GM19397 (cell line): ENCODE measurements around the gene ERGIC2.
"Not testable (repeated sequence)": the region's sequence is repeated elsewhere in the genome, so short reads cannot be mapped to it uniquely, and the experiment has no call there.

Experiments used
- ATAC-seq: cut with Tn5 transposase; IDR thresholded peaks from one replicate; pipeline ENCODE4 v1.9.1; 2021; ENCODE audit warnings: mild to moderate bottlenecking, moderate library complexity; ENCODE audit not compliant: unreplicated experiment

The ERGIC2 gene

GRCh38 chr12:29380536-29381523, at the start of gene ERGIC2:
Gene ERGIC2 (minus strand): TSS chr12:29381172. CDS start chr12:29371633, 9,539 bp downstream.
- ATAC-seq: peak; percentile 95

- ATAC-seq: no peak
These were observed 49.7 kb upstream of the ERGIC2 start for GRCh38 chr12:29430716-29431044.

- ATAC-seq: no peak
These were observed 49.2 kb upstream of the ERGIC2 start for GRCh38 chr12:29429999-29430715.

GRCh38 chr12:29428633-29429032, 47.7 kb upstream of the ERGIC2 start:
- ATAC-seq: peak; percentile 36

- peak; percentile 97 for ATAC-seq
These were observed 47.0 kb upstream of the ERGIC2 start for GRCh38 chr12:29427964-29428363.

GRCh38 chr12:29426498-29426897, 45.5 kb upstream of the ERGIC2 start:
- no peak for ATAC-seq

GRCh38 chr12:29425722-29426121, 44.8 kb upstream of the ERGIC2 start:
- no peak for ATAC-seq

GRCh38 chr12:29416748-29417147, 35.8 kb upstream of the ERGIC2 start:
- ATAC-seq: no peak

- no peak for ATAC-seq
These were observed 34.1 kb upstream of the ERGIC2 start for GRCh38 chr12:29415111-29415510.

- ATAC-seq: no peak
These were observed 33.4 kb upstream of the ERGIC2 start for GRCh38 chr12:29414368-29414767.

GRCh38 chr12:29405561-29405960, 24.6 kb upstream of the ERGIC2 start:
- no peak for ATAC-seq

- no peak for ATAC-seq
These were observed 23.0 kb upstream of the ERGIC2 start for GRCh38 chr12:29403991-29404390.

GRCh38 chr12:29402437-29402836, 21.5 kb upstream of the ERGIC2 start:
- ATAC-seq: no peak

GRCh38 chr12:29398495-29398894, 17.5 kb upstream of the ERGIC2 start:
- no peak for ATAC-seq

GRCh38 chr12:29396774-29397173, 15.8 kb upstream of the ERGIC2 start:
- no peak for ATAC-seq

- no peak for ATAC-seq
These were observed 14.4 kb upstream of the ERGIC2 start for GRCh38 chr12:29395356-29395755.

GRCh38 chr12:29390419-29390818, 9.4 kb upstream of the ERGIC2 start:
- ATAC-seq: not testable (repeated sequence)

GRCh38 chr12:29389295-29389919, 8.4 kb upstream of the ERGIC2 start:
- no peak for ATAC-seq

- not testable (repeated sequence) for ATAC-seq
These were observed 5.2 kb upstream of the ERGIC2 start for GRCh38 chr12:29386084-29386680.

- not testable (repeated sequence) for ATAC-seq
These were observed 4.2 kb upstream of the ERGIC2 start for GRCh38 chr12:29385194-29385593.

GRCh38 chr12:29382251-29382650, 1.3 kb upstream of the ERGIC2 start:
- no peak for ATAC-seq
